Stimulated activated CD8-positive, alpha-beta memory T cell treated with anti-CD3 and anti-CD28 coated beads, Interleukin-7, amount 100 ng/mL, for 4 hours (primary cell): ENCODE data around the gene GATB.
"Not testable (repeated sequence)": the region's sequence is repeated elsewhere in the genome, so short reads cannot be mapped to it uniquely, and the experiment has no call there.

ENCODE experiments used
- DNase-seq, 2 donors: peaks; one replicate each; pipeline ENCODE4 v3.0.0-alpha.2; 2020; ENCODE audit warnings: low read depth in 2 of 2

Gene GATB

DNA sequence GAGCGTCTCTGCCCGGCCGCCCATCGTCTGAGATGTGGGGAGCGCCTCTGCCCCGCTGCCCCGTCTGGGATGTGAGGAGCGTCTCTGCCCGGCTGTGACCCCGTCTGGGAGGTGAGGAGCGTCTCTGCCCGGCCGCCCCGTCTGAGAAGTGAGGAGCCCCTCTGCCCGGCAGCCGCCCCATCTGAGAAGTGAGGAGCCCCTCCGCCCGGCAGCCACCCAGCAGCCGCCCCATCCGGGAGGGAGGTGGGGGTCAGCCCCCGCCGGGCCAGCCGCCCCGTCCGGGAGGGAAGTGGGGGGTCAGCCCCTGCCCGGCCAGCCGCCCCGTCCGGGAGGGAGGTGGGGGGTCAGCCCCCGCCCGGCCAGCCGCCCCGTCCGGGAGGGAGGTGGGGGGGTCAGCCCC, 29.1 kb downstream of the GATB start:
- DNase-seq, result not testable (repeated sequence)

DNA sequence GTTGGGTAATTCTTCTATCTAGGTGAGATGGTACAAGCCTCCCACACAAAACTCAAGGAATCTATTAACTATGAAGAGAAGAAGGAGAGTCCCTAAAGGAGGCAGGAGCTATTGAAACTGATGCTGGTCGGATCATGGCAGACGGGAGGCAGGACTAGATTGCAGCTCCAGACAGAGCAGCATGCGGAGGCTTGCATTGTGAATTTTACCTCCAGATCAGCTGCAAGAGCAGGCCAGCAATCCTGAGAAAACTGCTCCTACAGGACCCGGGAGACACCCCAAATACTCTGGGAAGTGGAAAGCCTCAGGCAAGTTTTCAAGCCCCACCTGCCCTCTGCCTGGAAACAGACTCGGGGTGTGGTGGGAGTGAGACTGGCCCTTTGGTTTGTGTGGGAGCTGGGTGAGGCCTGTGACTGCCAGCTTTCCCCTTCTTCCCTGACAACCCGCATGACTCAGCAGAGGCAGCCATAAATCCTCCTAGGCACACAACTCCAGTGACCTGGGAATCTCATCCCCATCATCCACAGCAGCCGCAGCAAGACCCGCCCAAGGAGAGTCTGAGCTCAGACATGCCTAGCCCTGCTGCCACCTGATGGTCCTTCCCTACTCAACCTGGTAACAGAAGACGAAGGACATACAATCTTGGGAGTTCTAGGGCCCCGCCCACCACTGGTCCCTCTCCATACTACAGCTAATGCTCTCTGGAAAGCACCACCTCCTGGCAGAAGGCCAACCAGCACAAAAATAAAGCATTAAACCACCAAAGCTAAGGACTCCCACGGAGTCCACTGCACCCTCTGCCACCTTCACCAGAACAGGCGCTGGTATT, 30.9 kb downstream of the GATB start:
- no peak for DNase-seq

DNA sequence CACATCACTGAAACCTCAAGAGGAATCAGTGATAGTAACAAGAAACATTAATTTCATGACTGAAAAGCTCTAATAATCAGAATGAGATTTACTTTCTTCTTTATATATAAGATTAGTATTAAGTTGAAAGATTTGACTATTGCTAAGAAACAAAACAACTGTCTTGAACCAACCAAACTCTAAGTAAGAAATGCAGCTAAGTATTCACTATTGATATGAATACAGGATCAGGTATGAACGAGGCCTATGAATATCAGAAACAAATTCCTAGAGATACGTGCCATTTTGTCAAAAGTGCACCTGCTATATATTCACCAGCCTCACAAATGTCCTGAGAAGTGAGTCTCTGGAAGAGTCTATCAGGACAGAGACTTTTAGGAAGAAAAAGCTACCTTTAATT, 32.1 kb downstream of the GATB start:
- no peak for DNase-seq

DNA sequence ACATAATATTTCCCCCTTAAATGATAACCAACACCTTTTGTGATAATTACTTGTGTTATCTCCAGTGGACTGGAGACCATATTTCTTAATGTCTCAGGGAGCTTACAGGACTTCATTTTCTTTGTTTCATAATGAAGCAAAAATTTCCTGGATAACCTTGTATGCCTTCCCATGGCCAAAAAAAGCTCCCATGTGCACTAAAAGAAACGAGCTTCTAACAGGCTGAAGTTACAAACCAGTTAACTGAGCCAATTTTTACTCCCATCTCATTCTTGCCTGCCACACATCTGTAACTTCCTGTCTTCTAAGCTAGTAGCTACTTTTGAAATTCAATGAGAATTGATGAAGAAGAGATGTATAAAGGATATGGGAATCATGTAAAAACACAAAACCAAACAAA, 32.8 kb downstream of the GATB start:
- no peak for DNase-seq

DNA sequence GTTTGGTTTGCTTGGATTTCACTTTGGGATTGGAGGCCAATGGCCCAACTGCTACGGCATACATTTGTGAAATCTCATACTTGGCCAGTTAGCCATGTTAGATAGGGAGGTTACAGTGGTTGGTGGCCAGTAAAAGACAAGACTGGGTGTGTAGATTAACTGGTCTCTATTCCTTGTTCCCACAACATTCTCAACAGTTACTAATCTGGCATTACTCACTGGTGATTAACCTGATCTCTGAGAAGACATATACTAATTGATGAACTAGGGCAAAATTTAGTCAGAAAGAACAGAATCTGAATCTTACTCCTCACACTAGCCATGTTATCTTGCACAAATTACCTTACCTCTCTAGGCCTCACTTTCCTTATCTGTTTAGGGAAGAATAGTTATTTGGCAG, 33.4 kb downstream of the GATB start:
- no peak for DNase-seq

DNA sequence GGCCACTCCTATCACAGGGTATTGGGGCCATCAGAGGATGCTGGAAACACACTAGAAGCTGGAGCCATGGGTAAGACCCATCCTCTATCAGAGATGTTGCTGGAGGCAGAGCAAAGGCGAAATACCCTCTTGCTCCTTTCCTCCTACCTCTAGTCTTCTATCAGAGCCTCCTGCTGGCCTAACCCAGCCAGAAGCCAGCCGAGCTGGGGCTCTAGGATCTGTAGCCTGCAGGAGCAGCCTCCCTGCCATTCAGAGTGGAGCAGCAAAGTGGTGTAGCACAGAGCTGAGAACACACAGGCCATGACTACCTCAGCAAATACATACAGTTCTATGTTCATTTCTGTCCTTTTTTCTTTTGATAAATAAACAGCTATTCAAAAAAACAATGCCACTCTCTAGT, 35.7 kb downstream of the GATB start:
- DNase-seq, result no peak

DNA sequence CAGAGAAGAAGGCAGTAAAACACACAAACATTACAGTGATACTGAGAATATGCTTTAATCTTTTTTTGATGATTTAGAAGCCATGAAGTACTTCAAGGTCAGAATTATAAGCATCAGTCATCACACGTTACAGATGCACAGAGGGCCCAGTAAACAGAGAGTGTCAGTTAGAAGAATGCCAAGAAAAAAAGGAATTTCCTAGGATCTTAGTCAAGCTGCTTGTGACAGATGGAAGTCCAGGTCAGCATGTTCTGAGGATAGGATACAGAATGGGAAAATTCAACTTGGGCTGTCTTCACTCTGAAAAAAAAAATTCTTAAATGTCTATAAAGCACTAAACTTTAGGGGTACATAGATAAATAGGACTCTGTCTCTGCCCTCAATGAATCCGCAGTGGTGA, 38.9 kb downstream of the GATB start:
- DNase-seq, result no peak

DNA sequence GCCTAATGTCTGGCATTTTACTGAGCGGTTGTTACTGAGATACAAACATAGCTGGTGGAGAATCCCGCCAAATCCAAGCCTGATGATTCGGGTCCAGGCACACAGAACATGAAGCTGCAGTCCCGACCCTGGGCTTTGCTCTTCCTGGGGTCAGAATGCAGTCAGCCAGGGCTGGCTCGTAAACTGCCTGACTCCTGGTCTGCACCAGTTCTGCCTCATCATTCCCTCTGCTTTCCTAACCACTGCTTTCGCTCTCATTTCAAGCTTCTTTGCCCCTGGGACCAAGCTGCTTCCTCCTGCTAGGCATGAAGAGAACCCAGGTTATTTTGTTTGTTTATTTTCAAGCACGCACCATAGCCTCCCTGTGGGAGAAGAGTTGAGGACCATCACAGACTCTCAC, 39.3 kb downstream of the GATB start:
- DNase-seq, result no peak

DNA sequence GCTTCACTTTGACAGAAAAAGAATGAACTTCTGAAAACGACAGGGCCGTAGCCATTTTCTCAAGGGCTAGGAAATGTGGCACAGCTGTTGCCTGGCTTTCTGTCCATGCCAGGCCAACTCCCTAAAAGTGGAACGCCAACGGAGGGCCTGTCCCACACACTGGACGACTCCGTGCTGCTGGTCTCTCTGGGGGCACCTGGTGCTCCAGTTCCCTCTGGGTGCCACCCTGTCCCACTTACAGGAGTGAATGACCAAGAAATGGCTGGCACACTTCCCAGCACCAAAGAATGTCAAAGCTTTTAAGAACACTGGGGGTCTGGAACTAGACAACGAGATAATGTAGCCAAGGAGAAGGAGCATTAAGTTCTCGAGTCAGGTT, 40.9 kb downstream of the GATB start:
- no peak for DNase-seq

DNA sequence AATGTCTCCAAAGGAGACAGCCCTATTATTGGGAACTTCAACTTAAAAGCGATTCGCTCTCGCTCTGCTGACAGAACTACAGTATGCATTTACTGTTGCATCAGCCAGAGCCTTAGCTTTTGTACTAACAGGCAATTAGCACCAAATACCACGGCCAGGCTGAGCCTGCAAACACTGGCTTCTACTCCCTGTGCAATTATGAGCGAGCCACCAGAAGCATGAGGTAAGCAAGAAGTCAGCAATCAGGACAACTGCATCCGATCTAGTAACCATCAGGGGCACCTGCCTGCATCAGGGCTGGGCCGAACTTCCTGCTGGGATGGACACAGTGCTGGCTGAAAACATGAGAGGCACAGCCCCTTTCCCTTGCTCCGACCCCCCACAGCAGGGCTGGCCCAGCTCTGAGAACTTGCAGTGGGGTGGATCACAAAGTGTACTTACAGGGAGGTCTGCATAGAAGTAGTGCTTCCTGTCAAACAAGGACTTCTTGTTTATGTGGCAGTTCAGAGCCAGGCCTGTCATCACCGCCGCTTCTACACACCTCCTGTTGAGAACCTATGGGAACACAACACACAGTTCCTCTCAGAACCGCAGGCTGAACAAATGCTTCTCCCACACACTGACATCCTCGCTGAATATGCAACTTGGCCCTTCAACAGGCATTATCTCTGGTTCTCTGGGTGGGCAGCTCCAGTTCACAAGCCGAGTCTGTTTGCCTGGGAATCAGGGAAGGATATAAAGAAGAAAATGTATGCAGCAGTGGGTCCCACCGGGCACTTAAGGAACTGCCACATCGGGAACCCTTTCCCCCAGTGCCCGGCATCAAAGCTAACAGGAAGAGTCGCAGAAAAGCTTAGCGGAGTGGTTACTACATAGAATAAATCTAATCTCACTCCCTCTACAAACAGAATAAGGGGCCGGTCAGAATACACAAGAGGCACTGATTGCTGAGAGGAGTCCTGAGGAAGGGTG, 41.5 kb downstream of the GATB start:
- DNase-seq, result no peak

DNA sequence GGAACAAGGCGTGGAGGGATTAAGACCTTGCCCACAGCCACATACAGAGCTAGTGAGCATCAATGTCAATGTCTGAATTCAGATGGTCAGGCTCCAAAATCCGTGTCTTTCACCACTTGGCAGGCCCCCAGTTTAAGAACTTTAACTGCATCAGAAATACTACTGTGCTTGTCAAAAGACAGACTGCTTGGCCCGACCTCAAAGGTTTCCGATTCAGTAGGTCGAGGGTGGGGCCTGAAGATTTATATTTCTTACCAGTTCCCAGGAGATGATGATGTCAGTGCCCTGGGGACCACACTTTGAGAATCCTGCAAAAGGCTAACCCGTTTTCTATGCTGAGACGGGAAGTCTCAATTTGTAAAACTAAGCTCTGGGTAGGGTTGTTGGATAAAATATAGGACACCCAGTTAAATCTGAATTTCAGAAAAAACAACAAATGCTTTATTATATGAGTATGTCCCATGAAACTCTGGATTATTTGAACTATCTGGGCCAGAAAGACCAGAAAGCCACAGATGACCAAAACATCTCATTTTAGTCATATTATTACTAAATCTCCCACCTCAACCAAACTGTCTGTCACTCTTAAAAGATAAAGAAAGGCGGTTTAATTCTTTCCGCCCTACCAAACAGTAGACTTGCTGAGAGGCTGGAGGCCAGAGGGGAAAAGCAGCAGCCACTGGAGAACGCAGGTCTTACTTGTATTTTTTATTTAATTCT, 42.7 kb downstream of the GATB start:
- DNase-seq, result no peak

DNA sequence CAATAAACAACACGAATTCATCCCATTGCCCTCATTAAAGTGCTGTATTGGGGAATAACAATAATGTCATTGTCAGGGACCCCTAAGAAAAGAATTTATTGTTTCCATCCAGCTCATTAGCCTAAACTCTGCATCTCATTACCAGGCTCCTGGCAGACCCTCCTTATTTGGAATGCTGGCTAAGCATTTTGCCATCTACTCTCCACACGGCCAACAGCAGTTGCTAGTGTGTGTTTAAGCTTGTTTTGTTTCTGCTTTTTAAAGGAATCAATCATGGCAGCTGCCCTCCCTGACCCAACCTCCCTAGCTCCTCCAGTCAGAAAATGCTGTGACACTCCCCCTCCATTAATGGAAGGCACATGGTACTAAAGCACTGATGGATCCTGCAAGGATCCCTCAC, 43.5 kb downstream of the GATB start:
- DNase-seq, result no peak

DNA sequence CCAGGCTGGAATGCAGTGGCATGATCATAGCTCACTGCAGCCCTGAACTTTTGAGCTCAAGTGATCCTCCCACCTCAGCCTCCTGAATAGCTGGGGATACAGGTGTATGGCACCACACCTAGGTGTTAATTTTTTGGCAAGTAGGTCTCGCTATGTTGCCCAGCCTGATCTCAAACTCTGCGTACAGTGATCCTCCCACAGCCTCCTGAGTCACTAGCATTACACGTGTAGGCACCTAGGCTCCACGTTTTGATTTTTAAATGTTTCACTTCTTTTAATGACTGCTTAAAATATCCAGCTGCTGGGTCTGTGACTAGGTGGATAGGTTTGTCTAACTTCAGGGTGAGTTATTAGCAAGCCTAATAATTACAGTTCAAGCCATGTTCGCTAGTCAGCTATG, 44.5 kb downstream of the GATB start:
- no peak for DNase-seq

DNA sequence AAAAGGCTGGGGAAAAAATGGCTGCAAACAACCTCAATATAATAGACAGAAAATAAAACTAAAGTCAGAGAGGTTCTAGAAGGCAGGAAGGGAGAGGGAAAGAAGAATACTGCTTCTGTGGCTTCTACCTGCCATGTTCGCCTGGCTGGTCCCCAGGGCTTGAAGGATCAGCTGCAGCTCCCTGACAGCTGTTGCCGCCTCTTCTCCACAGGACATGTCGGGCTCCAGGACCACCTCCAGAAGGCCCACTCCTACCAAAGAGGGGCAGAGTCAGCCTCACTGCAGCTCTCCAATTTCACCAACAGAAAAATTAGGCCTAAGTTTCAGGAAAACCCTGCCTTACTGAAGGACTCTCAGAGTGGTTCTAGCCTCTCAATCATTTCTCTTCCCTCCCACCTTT, 44.9 kb downstream of the GATB start:
- DNase-seq, result no peak

DNA sequence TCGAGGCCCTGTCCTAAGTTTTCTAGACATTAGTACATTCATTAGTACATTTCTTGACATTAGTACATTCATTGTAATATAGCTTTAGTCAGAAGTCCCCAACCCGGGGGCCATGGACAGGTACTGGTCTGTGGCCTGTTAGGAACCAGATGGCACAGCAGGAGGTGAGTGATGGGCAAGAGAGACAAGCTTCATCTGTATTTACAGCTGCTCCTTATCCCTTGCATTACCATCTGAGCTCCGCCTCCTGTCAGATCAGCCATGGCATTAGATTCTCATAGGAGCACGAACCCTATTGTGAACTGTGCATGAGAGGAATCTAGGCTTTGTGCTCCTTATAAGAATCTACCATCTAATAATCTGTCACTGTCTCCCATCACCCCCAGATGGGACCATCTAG, 48.0 kb downstream of the GATB start:
- DNase-seq, result no peak

DNA sequence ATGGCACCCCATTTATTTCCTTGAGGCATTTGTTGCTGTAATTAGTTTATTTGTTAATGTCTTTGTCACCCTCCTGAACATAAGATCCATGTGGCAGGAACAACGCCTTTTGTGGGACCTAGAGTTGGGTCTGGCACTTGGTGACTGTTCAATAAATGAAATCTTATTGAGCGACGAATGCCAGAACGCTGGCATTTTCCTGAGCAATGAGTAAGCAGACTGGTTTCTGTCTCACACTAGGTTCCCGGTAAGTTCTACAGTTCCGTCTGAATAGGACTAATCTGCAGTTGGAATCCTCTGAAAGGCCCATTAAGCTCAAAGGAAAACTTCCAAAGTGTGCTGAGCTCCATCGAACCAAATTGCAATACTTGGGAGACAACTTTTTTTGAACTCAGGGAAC, 49.2 kb downstream of the GATB start:
- DNase-seq, result no peak

DNA sequence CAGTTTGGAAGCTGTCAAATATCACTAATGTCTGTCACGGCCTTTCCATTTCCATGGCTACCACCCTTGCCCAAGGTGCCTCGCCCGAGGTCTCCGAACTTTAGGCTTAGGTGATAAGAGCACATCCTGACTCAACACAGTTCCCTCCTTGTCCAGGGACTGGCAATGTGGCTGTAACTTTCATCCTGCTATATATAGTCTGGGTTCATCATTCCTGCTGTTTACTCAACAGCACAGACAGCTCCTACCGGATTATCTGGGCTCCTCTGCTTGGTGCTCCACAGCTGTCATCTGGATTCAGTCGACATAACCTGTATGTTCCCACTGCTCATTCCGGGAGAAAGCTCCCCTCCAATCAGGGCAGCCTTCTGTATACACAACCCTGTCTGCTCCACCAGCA, 51.2 kb downstream of the GATB start:
- DNase-seq, result no peak

DNA sequence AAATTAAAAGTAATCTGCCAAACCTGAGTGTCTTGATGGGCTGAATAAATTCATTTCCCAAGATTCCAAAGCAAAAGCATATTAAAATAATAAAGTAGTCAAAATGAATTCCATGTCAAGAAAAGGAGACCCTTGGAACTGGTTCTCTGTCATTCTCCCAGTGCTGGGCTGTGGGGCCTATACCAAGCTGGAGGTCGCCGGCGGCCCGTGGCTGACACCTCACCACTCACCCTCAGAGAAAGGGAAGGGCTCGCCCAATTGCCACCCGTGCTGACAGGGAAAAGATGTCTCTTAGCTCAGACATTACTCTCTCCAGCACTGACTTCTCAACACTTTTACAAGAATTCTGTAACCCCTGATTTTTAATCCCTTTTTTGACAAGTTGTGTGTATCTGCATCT, 51.7 kb downstream of the GATB start:
- no peak for DNase-seq

DNA sequence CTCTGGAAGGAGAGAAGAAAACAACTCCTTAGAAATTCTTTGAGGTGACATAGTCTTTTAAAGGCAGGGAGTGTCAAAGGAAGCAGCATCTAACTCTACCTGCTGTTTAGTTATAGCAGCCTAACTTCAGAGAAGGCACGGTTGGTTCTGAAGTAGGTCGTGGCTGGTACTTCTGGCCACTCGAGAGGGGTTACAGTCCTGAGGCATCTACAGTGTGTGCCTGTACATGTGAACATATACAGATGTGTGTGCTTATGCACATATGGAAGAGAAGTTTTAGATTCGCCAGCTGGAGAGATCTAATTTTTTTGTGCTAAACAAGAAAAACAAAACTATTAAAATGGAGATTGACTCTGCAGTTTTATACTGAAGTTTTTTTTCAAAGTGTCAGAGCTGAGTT, 52.7 kb downstream of the GATB start:
- DNase-seq, result no peak

DNA sequence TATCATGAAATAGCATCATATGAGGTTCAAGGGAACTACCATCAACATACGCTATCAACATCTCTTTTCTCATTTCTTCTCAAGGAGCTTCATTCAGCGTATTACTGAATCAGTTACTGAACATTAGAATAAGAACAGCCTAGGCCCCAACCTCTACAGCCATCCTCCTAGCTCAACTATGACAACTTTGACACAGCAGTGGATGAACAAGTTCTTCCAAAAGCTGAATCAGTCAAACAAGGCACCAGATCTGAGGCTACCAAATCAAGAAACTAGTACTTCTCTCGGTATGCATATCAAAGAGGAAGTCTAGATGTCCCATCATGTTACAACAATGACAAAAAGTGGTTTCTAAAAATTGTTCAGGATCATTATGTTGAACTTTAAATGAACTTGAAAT, 57.4 kb downstream of the GATB start:
- DNase-seq, result no peak

DNA sequence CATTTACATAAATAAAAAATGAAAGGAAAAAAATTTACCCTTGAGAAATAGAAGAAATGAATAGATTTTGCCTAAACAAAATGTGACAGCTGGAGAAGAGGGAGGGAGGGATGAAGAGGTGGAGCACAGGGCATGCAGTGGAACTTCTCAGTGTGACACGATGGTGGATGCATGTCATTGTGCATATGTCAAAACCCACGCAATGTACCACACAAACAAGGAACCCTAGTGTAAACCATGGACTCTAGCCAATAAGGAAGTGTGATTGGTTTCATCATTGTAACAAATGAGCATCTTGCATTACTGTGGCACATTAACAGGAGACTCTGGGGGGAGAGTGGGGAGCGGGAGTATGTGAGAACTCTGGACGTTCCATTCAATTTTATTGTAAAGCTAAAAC, 58.6 kb downstream of the GATB start:
- DNase-seq, result no peak

DNA sequence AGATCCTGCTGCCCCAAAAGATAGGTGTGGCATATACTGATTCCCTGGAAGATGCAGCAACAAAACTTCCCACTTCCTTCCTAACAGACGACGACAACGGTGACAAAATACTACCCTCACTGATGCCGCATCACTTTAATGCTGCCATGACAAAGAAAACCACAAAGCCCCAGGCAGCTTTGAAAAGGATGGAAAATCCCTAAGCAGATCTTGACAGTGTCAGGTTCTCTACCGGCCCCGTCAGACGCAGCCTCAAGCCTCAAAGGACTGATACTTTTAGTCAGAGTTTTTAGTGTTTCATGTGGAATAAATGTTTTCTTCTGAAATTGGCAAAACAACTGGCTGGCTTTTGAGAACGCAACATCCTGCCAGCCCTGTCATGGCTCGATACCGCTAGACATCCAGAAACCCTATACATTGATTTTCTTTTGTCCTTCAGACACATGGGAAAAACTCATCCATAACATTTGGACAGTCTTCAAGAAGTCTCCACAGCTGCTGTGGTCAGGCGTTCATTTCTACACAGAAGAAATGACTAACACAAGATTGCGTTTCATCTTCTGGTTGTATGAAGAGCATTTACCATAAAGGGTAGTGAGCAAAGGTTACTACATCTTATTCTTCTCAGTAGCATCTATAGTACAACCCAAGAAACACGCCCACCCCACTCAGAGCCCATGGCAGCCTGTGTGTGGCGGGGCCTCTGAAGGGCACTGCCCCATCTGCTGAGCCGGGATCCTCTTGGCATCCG, 60.1 kb downstream of the GATB start:
- no peak for DNase-seq
